Activated naive CD4-positive, alpha-beta T cell treated with anti-CD3 and anti-CD28 coated beads, Interleukin-2, amount 10 ng/mL, durations not matched to agents 7 days and 5 days (primary cell): ENCODE data around the gene AP2B1.

ENCODE experiments used
- CTCF ChIA-PET: fragments of 350-600 bp; sonication (Branson Sonifier 250); formaldehyde crosslinking; loops from one replicate; lab custom pipeline; 2021; ENCODE audit warnings: antibody characterized with exemption; lab: Charles Lee
- DNase-seq: peaks from one replicate; pipeline ENCODE4 v3.0.0-alpha.2; 2020
- H3K27ac Mint-ChIP-seq: one replicate; pipeline ENCODE4 v1.8.0; 2021; ENCODE audit warnings: mild to moderate bottlenecking, moderate library complexity, mixed read lengths
- H3K27me3 Mint-ChIP-seq: one replicate; pipeline ENCODE4 v1.8.0; 2021; ENCODE audit warnings: mild to moderate bottlenecking, mixed read lengths
- H3K36me3 Mint-ChIP-seq: one replicate; pipeline ENCODE4 v1.8.0; 2021; ENCODE audit warnings: mixed read lengths
- H3K4me1 Mint-ChIP-seq: one replicate; pipeline ENCODE4 v1.8.0; 2021; ENCODE audit warnings: mixed read lengths
- H3K4me3 Mint-ChIP-seq: one replicate; pipeline ENCODE4 v1.8.0; 2021; ENCODE audit warnings: mild to moderate bottlenecking, moderate library complexity, mixed read lengths
- H3K9me3 Mint-ChIP-seq: one replicate; pipeline ENCODE4 v1.8.0; 2021; ENCODE audit warnings: mixed read lengths

AP2B1 gene

DNA sequence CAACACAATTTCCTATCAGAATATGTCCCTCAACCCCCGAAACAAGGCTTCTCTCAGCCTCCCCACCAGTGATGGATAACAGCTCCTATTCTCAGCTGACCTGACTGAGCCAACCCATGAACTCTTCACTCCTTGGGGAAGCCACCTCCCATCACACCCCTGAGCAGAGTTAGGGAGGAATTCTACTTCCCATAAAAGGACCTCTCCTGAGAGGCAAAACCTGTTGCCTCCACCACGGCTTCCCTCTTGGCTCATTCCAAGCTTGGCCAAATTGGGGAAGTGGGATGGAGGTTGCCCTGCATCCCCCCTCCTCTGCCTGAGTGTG, 138.6 kb downstream of the AP2B1 start:
- Mint-ChIP-seq H3K9me3 (no peaks in the 10 kb centered on the region), H3K36me3 (peaks cover 26% of the 10 kb centered on the region), H3K27ac (no peak overlapping the region), H3K4me1 (peaks cover 5% of the 10 kb centered on the region), H3K4me3 (no peak overlapping the region), H3K27me3 (peaks cover 6% of the 10 kb centered on the region)
- no peak for DNase-seq
- CTCF ChIA-PET = no interaction called here

DNA sequence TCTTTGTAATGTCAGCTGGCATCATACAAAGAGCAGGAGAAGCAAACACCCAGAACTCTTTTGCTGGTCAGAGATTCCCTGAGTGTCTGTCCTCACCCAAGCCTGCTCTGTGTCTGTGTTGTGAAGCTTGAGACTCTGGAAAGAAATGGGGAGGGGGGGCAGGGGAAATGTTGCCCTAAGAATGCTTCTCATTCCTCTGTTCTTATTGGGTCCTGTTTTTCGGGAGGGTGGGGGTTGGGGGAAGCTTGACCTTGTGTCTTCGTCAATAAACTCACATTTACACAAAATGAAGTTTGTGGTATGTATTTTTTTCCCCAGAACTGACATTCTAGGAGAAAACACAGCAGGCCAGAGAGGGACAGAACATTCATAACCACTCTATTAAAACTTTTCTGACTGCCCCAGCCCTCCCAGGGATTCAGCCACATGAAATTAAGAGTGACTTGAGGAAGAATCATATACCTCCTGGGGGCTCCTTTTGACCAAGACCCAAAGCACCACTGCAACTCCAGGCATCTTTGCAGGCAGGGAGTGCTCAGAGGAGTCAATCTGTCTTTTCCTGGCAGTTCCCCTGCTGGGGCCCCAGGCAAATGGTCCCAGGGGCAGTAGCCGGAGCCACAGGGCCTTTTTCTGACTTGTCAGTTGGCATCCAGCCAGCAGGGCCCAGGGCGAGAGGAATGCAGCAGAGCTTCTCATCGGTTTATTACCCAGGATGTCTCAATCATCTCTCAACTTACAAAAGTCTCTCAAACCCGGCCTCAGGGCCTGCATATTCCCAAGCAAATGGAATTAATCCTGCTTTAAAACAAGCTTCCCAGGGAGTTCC, 139.2 kb downstream of the AP2B1 start:
- Mint-ChIP-seq H3K27me3 (peaks cover 12% of the 10 kb centered on the region), H3K9me3 (no peaks in the 10 kb centered on the region), H3K4me3 (no peak overlapping the region), H3K36me3 (peaks cover 24% of the 10 kb centered on the region), H3K27ac (no peak overlapping the region), H3K4me1 (peaks cover 11% of the 10 kb centered on the region)
- no peak for DNase-seq
- CTCF ChIA-PET = interaction anchor here (2.9 kb wide), 1 partner anchor 21 kb away, joined by 11 read pairs; no protein-coding TSS in a partner anchor

- Mint-ChIP-seq H3K36me3 (peaks cover 21% of the 10 kb centered on the region), H3K4me3 (no peak overlapping the region), H3K27ac (no peak overlapping the region), H3K9me3 (no peaks in the 10 kb centered on the region), H3K4me1 (peaks cover 11% of the 10 kb centered on the region), H3K27me3 (peaks cover 15% of the 10 kb centered on the region)
- DNase-seq = no peak
- CTCF ChIA-PET = interaction anchor here (2.9 to 3.4 kb wide), 2 partner anchors 21 to 37 kb away, joined by 11 read pairs; no protein-coding TSS in a partner anchor
Measured at GRCh38 chr17:35726953-35727460, 139.9 kb downstream of the AP2B1 start.

GRCh38 chr17:35727635-35728034, 140.5 kb downstream of the AP2B1 start:
- Mint-ChIP-seq H3K36me3 (peaks cover 21% of the 10 kb centered on the region), H3K27ac (no peak overlapping the region)
- CTCF ChIA-PET = interaction anchor here (2.9 to 3.4 kb wide), 2 partner anchors 20 to 36 kb away, joined by 11 read pairs; no protein-coding TSS in a partner anchor

DNA sequence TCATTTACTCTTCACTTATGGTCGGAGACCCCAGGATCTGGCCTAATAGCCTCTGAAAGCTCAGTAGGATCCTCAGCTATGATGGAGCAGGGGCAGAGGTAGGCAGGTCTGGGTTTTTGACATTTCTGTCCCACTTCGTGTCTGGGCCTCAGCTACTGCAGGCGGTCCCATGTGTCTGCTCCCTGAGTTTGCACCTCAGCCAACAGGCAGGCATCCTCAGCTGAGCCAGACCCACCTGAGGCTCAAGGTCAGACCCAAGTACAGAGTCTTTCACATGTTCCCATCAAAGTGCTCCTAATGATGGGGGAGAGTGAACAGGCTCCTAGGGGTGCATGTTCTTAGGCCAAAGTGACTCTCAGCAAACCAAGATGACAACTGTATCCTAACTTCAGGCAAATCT, 141.4 kb downstream of the AP2B1 start:
- Mint-ChIP-seq H3K27ac (no peak overlapping the region), H3K36me3 (peaks cover 21% of the 10 kb centered on the region)
- CTCF ChIA-PET = interaction anchor here (2.9 to 3.4 kb wide), 2 partner anchors 19 to 35 kb away, joined by 11 read pairs; no protein-coding TSS in a partner anchor

More at GRCh38 chr17:35727635-35728034, 140.5 kb downstream of the AP2B1 start:
- Mint-ChIP-seq H3K9me3 (no peaks in the 10 kb centered on the region), H3K27me3 (peaks cover 22% of the 10 kb centered on the region), H3K4me1 (peaks cover 11% of the 10 kb centered on the region), H3K4me3 (no peak overlapping the region)
- no peak for DNase-seq

DNA sequence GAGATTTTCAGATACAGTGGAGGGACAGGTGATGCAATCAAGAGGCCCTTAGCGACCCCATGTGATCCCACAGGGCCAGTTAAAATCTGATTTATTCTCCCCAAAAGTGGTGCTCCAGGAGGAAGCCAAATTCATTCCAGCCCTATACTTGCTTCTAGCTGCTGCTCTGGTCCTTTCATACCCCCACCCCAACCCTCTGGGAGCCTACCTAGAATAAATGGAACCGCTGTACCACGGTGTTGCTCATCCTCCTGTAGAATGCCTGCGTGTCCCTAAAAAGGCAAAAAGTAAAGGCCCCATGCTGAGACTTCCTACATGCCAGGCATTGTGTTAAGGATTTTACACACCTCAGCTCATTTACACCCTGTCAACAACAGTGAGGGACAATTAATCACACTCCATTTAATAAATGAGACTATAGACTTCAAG, 142.3 kb downstream of the AP2B1 start:
- Mint-ChIP-seq H3K4me3 (no peak overlapping the region), H3K4me1 (peaks cover 11% of the 10 kb centered on the region), H3K27ac (no peak overlapping the region), H3K27me3 (peaks cover 34% of the 10 kb centered on the region), H3K9me3 (no peaks in the 10 kb centered on the region), H3K36me3 (peaks cover 17% of the 10 kb centered on the region)
- DNase-seq = no peak
- CTCF ChIA-PET = interaction anchor here (3.4 kb wide), 1 partner anchor 35 kb away, joined by 11 read pairs; no protein-coding TSS in a partner anchor

More for the DNA sequence above, 141.4 kb downstream of the AP2B1 start:
- Mint-ChIP-seq H3K9me3 (no peaks in the 10 kb centered on the region), H3K4me1 (peaks cover 11% of the 10 kb centered on the region), H3K4me3 (no peak overlapping the region), H3K27me3 (peaks cover 29% of the 10 kb centered on the region)
- DNase-seq = no peak

DNA sequence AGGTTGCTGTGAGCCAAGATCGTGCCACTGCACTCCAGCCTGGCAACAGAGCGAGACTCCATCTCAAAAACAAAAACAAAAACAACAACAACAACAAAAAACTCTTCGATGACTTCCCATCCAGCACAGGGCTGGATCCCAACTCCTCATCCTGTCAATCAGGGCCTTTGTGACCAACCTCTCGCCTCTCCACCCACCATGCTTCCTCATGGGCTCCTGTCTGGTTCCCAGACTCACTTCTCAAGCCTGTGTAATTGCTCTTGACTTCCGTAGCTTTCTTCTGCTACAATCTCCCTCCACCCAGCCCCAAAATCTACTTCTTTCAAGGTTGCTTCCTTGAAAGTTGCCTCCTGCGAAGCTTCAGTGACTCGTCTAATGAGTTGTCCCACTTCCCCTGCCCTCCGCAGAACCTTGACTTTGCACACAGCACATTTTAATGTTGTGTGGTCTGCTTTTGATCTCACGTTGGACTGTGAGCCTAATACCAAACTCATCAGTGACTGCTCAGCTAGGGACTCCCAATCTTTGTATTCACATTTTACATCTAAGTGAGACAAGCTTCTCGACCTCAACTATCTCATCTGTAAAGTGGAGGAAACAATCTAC, 143.4 kb downstream of the AP2B1 start:
- Mint-ChIP-seq H3K9me3 (no peaks in the 10 kb centered on the region), H3K27me3 (peaks cover 34% of the 10 kb centered on the region), H3K4me1 (peaks cover 11% of the 10 kb centered on the region), H3K4me3 (peak overlapping the region; percentile 55), H3K27ac (no peak overlapping the region), H3K36me3 (peaks cover 6% of the 10 kb centered on the region)
- CTCF ChIA-PET = interaction anchor here (0.7 to 1.4 kb wide), 2 partner anchors 17 to 117 kb away, joined by 3 to 6 read pairs; no protein-coding TSS in a partner anchor
- no peak for DNase-seq

DNA sequence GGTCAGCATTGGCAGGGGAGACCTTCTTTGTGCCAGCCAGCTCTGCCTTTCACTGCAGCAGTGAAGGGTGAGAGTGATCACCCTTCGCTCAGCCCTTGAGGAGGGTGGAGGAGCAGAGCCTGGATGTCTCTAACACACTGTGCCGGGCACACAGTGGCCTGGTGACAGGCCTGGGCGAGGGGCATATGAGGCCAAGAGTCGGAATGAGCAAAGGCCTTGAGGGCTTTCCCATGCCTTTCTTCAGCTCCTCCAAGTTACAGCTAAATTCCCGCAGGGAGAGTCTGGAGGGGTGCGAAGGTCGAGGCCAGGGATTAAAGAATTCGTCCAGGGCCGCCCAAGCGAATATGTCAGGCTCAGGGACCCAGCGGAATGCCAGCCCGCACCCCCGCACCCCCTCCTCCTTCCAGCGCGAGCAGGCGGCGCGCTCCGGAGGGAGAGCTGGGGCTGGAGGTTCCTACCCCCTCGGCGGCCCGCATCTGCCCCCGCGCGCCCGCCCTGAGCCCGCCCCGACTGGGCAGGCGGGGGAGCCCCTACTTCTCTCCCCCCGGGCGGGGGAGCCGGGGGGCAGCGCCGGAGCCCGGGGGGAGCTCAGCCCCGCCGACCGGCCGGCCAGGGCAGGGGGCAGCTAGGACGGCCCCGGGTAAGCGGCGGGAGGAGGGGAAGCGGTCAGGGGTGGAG, 144.3 kb downstream of the AP2B1 start, which contains the start of gene RASL10B:
Gene RASL10B (plus strand): TSS at position 401 of the 678 bp plus-strand sequence. CDS start 3,546 bp downstream, outside the sequence.
- Mint-ChIP-seq H3K4me1 (peaks cover 11% of the 10 kb centered on the region), H3K27me3 (peaks cover 38% of the 10 kb centered on the region), H3K36me3 (peaks cover 2% of the 10 kb centered on the region), H3K9me3 (no peaks in the 10 kb centered on the region), H3K4me3 (peak within 1 kb of the TSS; percentile 55), H3K27ac (no peak within 1 kb of the TSS)
- CTCF ChIA-PET = interaction anchor here (0.7 to 1.4 kb wide), 2 partner anchors 16 to 118 kb away, joined by 3 to 6 read pairs; no protein-coding TSS in a partner anchor
- peak; percentile 66 for DNase-seq

DNA sequence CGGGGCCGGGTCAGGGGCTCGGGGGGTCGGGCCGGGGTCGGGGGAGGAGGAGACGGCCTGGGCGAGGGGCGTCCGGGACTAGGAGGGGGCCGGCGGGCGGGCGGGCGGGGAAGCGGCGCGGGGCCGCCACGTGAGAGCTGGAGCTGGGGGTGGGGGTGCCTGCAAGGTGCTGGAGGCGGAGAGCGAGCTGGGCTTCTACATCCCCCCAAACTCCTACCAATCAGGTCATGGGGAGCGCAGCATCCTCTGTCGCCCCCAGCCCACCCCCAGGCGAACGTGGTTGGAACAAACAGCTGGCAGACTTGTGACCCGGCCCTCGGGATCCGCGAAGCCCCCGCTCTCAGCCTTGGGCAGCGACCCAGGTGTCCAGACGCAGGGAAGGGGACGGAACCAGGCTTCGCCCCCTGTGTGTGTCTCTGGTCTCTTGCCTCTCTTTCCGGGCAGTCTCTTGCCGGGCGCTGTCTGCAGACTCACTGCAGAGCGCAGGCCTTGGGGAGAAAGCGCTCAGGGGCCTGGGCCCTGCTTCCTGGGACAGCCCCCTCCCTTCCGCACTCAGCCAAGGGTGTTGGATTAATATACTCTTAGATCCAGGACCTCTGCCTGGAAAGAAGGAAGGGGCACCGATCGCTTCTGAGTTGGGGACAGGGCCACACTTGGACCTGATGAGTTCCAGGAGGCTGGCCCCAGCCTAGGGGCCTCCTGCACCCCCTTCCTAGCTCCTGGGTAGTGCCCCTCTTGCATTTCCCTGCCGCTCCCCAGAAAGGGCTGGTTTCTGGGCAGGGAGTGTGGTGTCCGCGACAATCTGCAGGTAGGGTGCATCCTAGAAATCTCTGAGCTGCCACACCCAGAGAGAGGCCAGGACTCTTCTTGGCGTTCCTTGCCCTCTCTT, 145.0 kb downstream of the AP2B1 start:
- CTCF ChIA-PET = interaction anchor here (1.4 kb wide), 1 partner anchor 15 kb away, joined by 6 read pairs; no protein-coding TSS in a partner anchor
- Mint-ChIP-seq H3K9me3 (no peaks in the 10 kb centered on the region), H3K27ac (no peak overlapping the region), H3K4me1 (peaks cover 11% of the 10 kb centered on the region), H3K4me3 (peak overlapping the region; percentile 11), H3K36me3 (peaks cover 2% of the 10 kb centered on the region), H3K27me3 (peaks cover 38% of the 10 kb centered on the region)
- DNase-seq = no peak

GRCh38 chr17:35732806-35733136, 145.6 kb downstream of the AP2B1 start:
- DNase-seq = no peak
- H3K9me3 Mint-ChIP-seq = no peaks in the 10 kb centered on the region
- H3K27ac Mint-ChIP-seq = no peak overlapping the region
- CTCF ChIA-PET = no interaction called here
- no peak overlapping the region for H3K4me3 Mint-ChIP-seq
- H3K27me3 Mint-ChIP-seq = peaks cover 38% of the 10 kb centered on the region
- H3K4me1 Mint-ChIP-seq = peaks cover 11% of the 10 kb centered on the region
- peaks cover 2% of the 10 kb centered on the region for H3K36me3 Mint-ChIP-seq

- DNase-seq = no peak
- Mint-ChIP-seq H3K27me3 (peaks cover 42% of the 10 kb centered on the region), H3K4me3 (no peak overlapping the region), H3K4me1 (peaks cover 11% of the 10 kb centered on the region), H3K27ac (no peak overlapping the region), H3K9me3 (no peaks in the 10 kb centered on the region), H3K36me3 (peaks cover 2% of the 10 kb centered on the region)
- CTCF ChIA-PET = no interaction called here
Measured at GRCh38 chr17:35733366-35733765, 146.2 kb downstream of the AP2B1 start.

- peaks cover 11% of the 10 kb centered on the region for H3K4me1 Mint-ChIP-seq
- H3K27ac Mint-ChIP-seq = no peak overlapping the region
- no peak overlapping the region for H3K4me3 Mint-ChIP-seq
- H3K9me3 Mint-ChIP-seq = no peaks in the 10 kb centered on the region
- DNase-seq = no peak
- H3K27me3 Mint-ChIP-seq = peaks cover 53% of the 10 kb centered on the region
- CTCF ChIA-PET = no interaction called here
- peaks cover 2% of the 10 kb centered on the region for H3K36me3 Mint-ChIP-seq
Measured at GRCh38 chr17:35734396-35734795, 147.3 kb downstream of the AP2B1 start.
